Neural cell (in vitro differentiated cells): Measurements from ENCODE around the gene ATG3. TPM values are rescaled to one million over a fixed set of nuclear protein-coding genes. Genes with fewer than 3 reads are reported as not detected.

Source experiments
- H2AFZ ChIP-seq: fragments of 200-600, 300-800 bp; sonication (generic), shearing (Covaris generic); 2 replicates; pipeline ENCODE4 v1.6.0; 2014; ENCODE audit warnings: low read depth, mild to moderate bottlenecking, antibody characterized with exemption, low read length, moderate library complexity
- H3F3A ChIP-seq: fragments of 200-600 bp; shearing (Covaris generic); 2 replicates; pipeline ENCODE4 v1.6.1; 2016; ENCODE audit warnings: mild to moderate bottlenecking, moderate library complexity, mixed read lengths, antibody characterized with exemption, low read length; ENCODE audit not compliant: insufficient read depth, poor library complexity, severe bottlenecking
- H3K27ac ChIP-seq: fragments of 200-600, 300-800 bp; sonication (generic), shearing (Covaris generic); 2 replicates; pipeline ENCODE4 v1.5.1; 2014; ENCODE audit warnings: mild to moderate bottlenecking, low read length, moderate library complexity
- H3K27me3 ChIP-seq: fragments of 300-800, 200-600 bp; sonication (generic), shearing (Covaris generic); 2 replicates; pipeline ENCODE4 v1.6.0; 2014; ENCODE audit warnings: mild to moderate bottlenecking, low read depth, low read length, moderate library complexity; ENCODE audit not compliant: insufficient read depth
- H3K36me3 ChIP-seq: fragments of 300-800, 200-600 bp; sonication (generic), shearing (Covaris generic); 2 replicates; pipeline ENCODE4 v1.5.1; 2014; ENCODE audit warnings: mild to moderate bottlenecking, antibody characterized with exemption, low read length, moderate library complexity; ENCODE audit not compliant: insufficient read depth
- H3K4me2 ChIP-seq: fragments of 300-800, 200-600 bp; sonication (generic), shearing (Covaris generic); 2 replicates; pipeline ENCODE4 v1.6.0; 2014; ENCODE audit warnings: mild to moderate bottlenecking, low read length
- H3K4me3 ChIP-seq: fragments of 300-800, 200-600 bp; sonication (generic), shearing (Covaris generic); 2 replicates; pipeline ENCODE4 v1.5.1; 2014; ENCODE audit warnings: mild to moderate bottlenecking, low read length, moderate library complexity
- H3K79me2 ChIP-seq: fragments of 200-600 bp; shearing (Covaris generic); replicated peaks from 2 replicates; pipeline ENCODE4 v1.6.0; 2014; ENCODE audit warnings: mild to moderate bottlenecking, low read length, moderate library complexity; ENCODE audit not compliant: insufficient read depth
- H3K9ac ChIP-seq: fragments of 300-800, 200-600 bp; sonication (generic), shearing (Covaris generic); 2 replicates; pipeline ENCODE4 v1.6.1; 2016; ENCODE audit warnings: mild to moderate bottlenecking, low read length, mixed read lengths
- H3K9me2 ChIP-seq: fragments of 200-600 bp; shearing (Covaris generic); 2 replicates; pipeline ENCODE4 v1.6.1; 2016; ENCODE audit warnings: mild to moderate bottlenecking, low read length, mixed read lengths; ENCODE audit not compliant: insufficient read depth
- H3K9me3 ChIP-seq: fragments of 200-600, 300-800 bp; sonication (generic), shearing (Covaris generic); 2 replicates; pipeline ENCODE4 v1.6.1; 2016; ENCODE audit warnings: mild to moderate bottlenecking, mixed run types, low read length, moderate library complexity, mixed read lengths
- H4K20me1 ChIP-seq: fragments of 200-600 bp; shearing (Covaris generic); 2 replicates; pipeline ENCODE4 v1.6.1; 2016; ENCODE audit warnings: mild to moderate bottlenecking, mixed run types; ENCODE audit not compliant: insufficient read depth
- CTCF ChIP-seq: fragments of 450-650 bp; IDR thresholded peaks from 2 replicates; pipeline ENCODE4 v1.5.1; 2014; ENCODE audit warnings: antibody characterized with exemption, mild to moderate bottlenecking, moderate library complexity; ENCODE audit not compliant: poor library complexity, severe bottlenecking
- EP300 ChIP-seq: fragments of 450-650 bp; conservative IDR thresholded peaks from 2 replicates; pipeline ENCODE4 v1.6.1; 2014; ENCODE audit warnings: antibody characterized with exemption, mild to moderate bottlenecking, moderate library complexity; ENCODE audit not compliant: poor library complexity, severe bottlenecking
- EZH2 ChIP-seq: fragments of 200-600, 300-800 bp; shearing (Covaris generic), sonication (generic); IDR thresholded peaks from 2 replicates; pipeline ENCODE4 v1.6.1; 2014; ENCODE audit warnings: antibody characterized with exemption, low read length, borderline replicate concordance, mild to moderate bottlenecking; ENCODE audit not compliant: insufficient read depth, poor library complexity, severe bottlenecking
- RAD21 ChIP-seq: fragments of 450-650 bp; conservative IDR thresholded peaks from 2 replicates; pipeline ENCODE4 v1.6.1; 2014; ENCODE audit warnings: antibody characterized with exemption, mild to moderate bottlenecking, moderate library complexity
- REST ChIP-seq: IDR thresholded peaks from 2 replicates; pipeline ENCODE4 v1.6.1; 2012; ENCODE audit warnings: borderline replicate concordance
- SMC3 ChIP-seq: fragments of 450-650 bp; conservative IDR thresholded peaks from 2 replicates; pipeline ENCODE4 v1.6.1; 2014; ENCODE audit warnings: antibody characterized with exemption, mild to moderate bottlenecking, moderate library complexity; ENCODE audit not compliant: poor library complexity
- polyA plus RNA-seq: library from polyadenylated mRNA; depleted of rRNA; stranded (reverse); fragments of >200 nt; gene quantifications from 2 replicates; pipeline ENCODE4 v1.2.3, GENCODE V29; 2014

The ATG3 gene
- polyA plus RNA-seq, 1 donor from 2014 or later, result 49.3 TPM

- no peaks in the 10 kb centered on the region for H3K27me3 ChIP-seq
- H3K9me2 ChIP-seq, result no peaks in the 10 kb centered on the region
- H3K4me2 ChIP-seq, result no peak overlapping the region
- no peak overlapping the region for H2AFZ ChIP-seq
- no peaks in the 10 kb centered on the region for H3K79me2 ChIP-seq
- no peak overlapping the region for H3K9ac ChIP-seq
- no peaks in the 10 kb centered on the region for H4K20me1 ChIP-seq
- H3K4me3 ChIP-seq, result no peak overlapping the region
- H3K36me3 ChIP-seq, result peaks cover 4% of the 10 kb centered on the region
- H3F3A ChIP-seq, result no peaks in the 10 kb centered on the region
- TF ChIP-seq RAD21 (no peak), EP300 (no peak), EZH2 (no peak)
- no peak overlapping the region for H3K27ac ChIP-seq
- no peaks in the 10 kb centered on the region for H3K9me3 ChIP-seq
These were observed 24.0 kb upstream of the ATG3 start for GRCh38 chr3:112585782-112586181.

GRCh38 chr3:112583105-112583504 lies 21.3 kb upstream of the ATG3 start:
- Histone ChIP-seq H3F3A (no peaks in the 10 kb centered on the region), H3K9me3 (no peaks in the 10 kb centered on the region), H3K27ac (no peak overlapping the region), H3K9ac (no peak overlapping the region), H3K79me2 (no peaks in the 10 kb centered on the region), H2AFZ (no peak overlapping the region), H3K4me2 (no peak overlapping the region), H3K9me2 (no peaks in the 10 kb centered on the region), H3K36me3 (peaks cover 10% of the 10 kb centered on the region), H3K4me3 (no peak overlapping the region), H3K27me3 (no peaks in the 10 kb centered on the region), H4K20me1 (no peaks in the 10 kb centered on the region)
- TF ChIP-seq REST (no peak), CTCF (no peak), EZH2 (no peak)

- H4K20me1 ChIP-seq, result no peaks in the 10 kb centered on the region
- no peaks in the 10 kb centered on the region for H3F3A ChIP-seq
- peaks cover 10% of the 10 kb centered on the region for H3K36me3 ChIP-seq
- H3K9ac ChIP-seq, result no peak overlapping the region
- TF ChIP-seq CTCF (peak; percentile 76), SMC3 (peak; percentile 78), RAD21 (peak; percentile 84), EZH2 (no peak)
- no peak overlapping the region for H3K4me3 ChIP-seq
- no peaks in the 10 kb centered on the region for H3K9me3 ChIP-seq
- no peak overlapping the region for H2AFZ ChIP-seq
- H3K9me2 ChIP-seq, result no peaks in the 10 kb centered on the region
- no peak overlapping the region for H3K27ac ChIP-seq
- H3K79me2 ChIP-seq, result no peaks in the 10 kb centered on the region
- no peaks in the 10 kb centered on the region for H3K27me3 ChIP-seq
- no peak overlapping the region for H3K4me2 ChIP-seq
These were observed 20.6 kb upstream of the ATG3 start for GRCh38 chr3:112582244-112582874.
